Osteocyte (in vitro differentiated cells): ENCODE data around the gene PSMA5. TPM values are rescaled to one million over a fixed set of nuclear protein-coding genes. Genes with fewer than 3 reads are reported as not detected.

Experiments used
- DNase-seq: peaks from one replicate; pipeline ENCODE4 v3.0.0; 2021; ENCODE audit warnings: mixed read lengths; ENCODE audit not compliant: unreplicated experiment; ENCODE audit errors: extremely low spot score
- H3K27ac Mint-ChIP-seq: one replicate; pipeline ENCODE4 v1.8.0; 2021; ENCODE audit warnings: mild to moderate bottlenecking, mixed read lengths; ENCODE audit not compliant: unreplicated experiment
- H3K27me3 Mint-ChIP-seq: one replicate; pipeline ENCODE4 v1.8.0; 2021; ENCODE audit warnings: mixed read lengths; ENCODE audit not compliant: unreplicated experiment
- H3K36me3 Mint-ChIP-seq: one replicate; pipeline ENCODE4 v1.8.0; 2021; ENCODE audit warnings: mixed read lengths; ENCODE audit not compliant: unreplicated experiment
- H3K4me1 Mint-ChIP-seq: one replicate; pipeline ENCODE4 v1.8.0; 2021; ENCODE audit warnings: mixed read lengths; ENCODE audit not compliant: unreplicated experiment
- H3K4me3 Mint-ChIP-seq: one replicate; pipeline ENCODE4 v1.8.0; 2021; ENCODE audit warnings: mild to moderate bottlenecking, moderate library complexity, mixed read lengths; ENCODE audit not compliant: unreplicated experiment
- H3K9me3 Mint-ChIP-seq: one replicate; pipeline ENCODE4 v1.8.0; 2021; ENCODE audit warnings: mixed read lengths; ENCODE audit not compliant: unreplicated experiment
- CTCF ChIP-seq: fragments of 200-600 bp; sonication (generic); IDR thresholded peaks from 2 replicates; pipeline ENCODE4 v1.5.0; 2021; ENCODE audit warnings: antibody characterized with exemption, mild to moderate bottlenecking, moderate library complexity
- total RNA-seq: library from RNA; stranded (reverse); gene quantifications from 2 replicates; pipeline ENCODE4 v1.2.1, GENCODE V29; 2021

Gene PSMA5
- total RNA-seq, 1 donor from 2014 or later: 108 TPM

- DNase-seq: no peak
- Mint-ChIP-seq H3K4me3 (no peak overlapping the region), H3K27me3 (no peaks in the 10 kb centered on the region), H3K4me1 (no peaks in the 10 kb centered on the region), H3K9me3 (no peaks in the 10 kb centered on the region), H3K27ac (no peak overlapping the region), H3K36me3 (peaks cover 24% of the 10 kb centered on the region)
- TF ChIP-seq CTCF: no peak
These were observed 76.1 kb downstream of the PSMA5 start for GRCh38 chr1:109350182-109350581.

Other genes starting within 250 kb of the PSMA5 start
- gene SARS1, start 212.5 kb downstream of the PSMA5 start, total RNA-seq: 364 and 396 TPM in 2 replicates
- gene CELSR2, start 176.9 kb downstream of the PSMA5 start, total RNA-seq: 10.3 and 10.5 TPM in 2 replicates
- 7.7 and 9.3 TPM in 2 replicates for gene PSRC1, start 143.3 kb downstream of the PSMA5 start, total RNA-seq
- not detected in 2 replicates for gene MYBPHL, start 119.4 kb downstream of the PSMA5 start, total RNA-seq
- 71.4 and 78.5 TPM in 2 replicates for gene SORT1, start 28.5 kb downstream of the PSMA5 start, total RNA-seq
- gene SYPL2, start 40.1 kb upstream of the PSMA5 start, total RNA-seq: 0.59 and 1.1 TPM in 2 replicates
- gene ATXN7L2, start 57.5 kb upstream of the PSMA5 start, total RNA-seq: 6.4 and 6.8 TPM in 2 replicates
- gene CYB561D1, start 67.6 kb upstream of the PSMA5 start, total RNA-seq: 10.2 and 10.6 TPM in 2 replicates
- gene AMIGO1, start 83.3 kb upstream of the PSMA5 start, total RNA-seq: 5.2 and 5.4 TPM in 2 replicates
- not detected in 2 replicates for gene GPR61, start 113.4 kb upstream of the PSMA5 start, total RNA-seq
- 7.6 and 8.5 TPM in 2 replicates for gene GNAI3, start 122.2 kb upstream of the PSMA5 start, total RNA-seq
- gene GNAT2, start 193.2 kb upstream of the PSMA5 start, total RNA-seq: not detected in 2 replicates
- gene AMPD2, start 193.4 kb upstream of the PSMA5 start, total RNA-seq: 59.4 and 64.0 TPM in 2 replicates
- 24.3 and 25.1 TPM in 2 replicates for gene GSTM4, start 229.7 kb upstream of the PSMA5 start, total RNA-seq
- 38.6 and 39.0 TPM in 2 replicates for gene GSTM2, start 241.6 kb upstream of the PSMA5 start, total RNA-seq